ENCODE data around the gene ENTPD2.

Gene ENTPD2

GRCh38 chr9:137078701-137079400 is 25.0 kb upstream of the ENTPD2 start:
- FAIRE-seq = no peak

- FAIRE-seq = no peak
Observed at GRCh38 chr9:137077758-137078693, 24.2 kb upstream of the ENTPD2 start.

GRCh38 chr9:137077010-137077747 is 23.3 kb upstream of the ENTPD2 start, which contains the start of gene UAP1L1:
Gene UAP1L1, plus strand, starts transcription at chr9:137077517. Its CDS starts 16 bp downstream, at chr9:137077533.
- FAIRE-seq = no peak

GRCh38 chr9:137076636-137077009 is 22.8 kb upstream of the ENTPD2 start:
- FAIRE-seq = no peak

- FAIRE-seq = no peak
Observed at GRCh38 chr9:137075275-137075775, 21.5 kb upstream of the ENTPD2 start.

GRCh38 chr9:137074657-137075274 is 20.9 kb upstream of the ENTPD2 start:
- FAIRE-seq = no peak

GRCh38 chr9:137073992-137074399 is 20.1 kb upstream of the ENTPD2 start:
- no peak for FAIRE-seq

GRCh38 chr9:137071282-137071681 is 17.4 kb upstream of the ENTPD2 start:
- FAIRE-seq = no peak

GRCh38 chr9:137070906-137071275 is 17.0 kb upstream of the ENTPD2 start:
- no peak for FAIRE-seq

- peak; percentile 96 for FAIRE-seq
Observed at GRCh38 chr9:137070201-137070905, 16.5 kb upstream of the ENTPD2 start, which contains the start of gene SAPCD2. Gene SAPCD2, minus strand, starts transcription at chr9:137070557. Its CDS starts 97 bp downstream, at chr9:137070460.

- no peak for FAIRE-seq
Observed at GRCh38 chr9:137069508-137070091, 15.7 kb upstream of the ENTPD2 start.

GRCh38 chr9:137068539-137069507 is 15.0 kb upstream of the ENTPD2 start:
- FAIRE-seq = no peak

GRCh38 chr9:137067860-137068538 is 14.1 kb upstream of the ENTPD2 start:
- FAIRE-seq = no peak

- FAIRE-seq = no peak
Observed at GRCh38 chr9:137066096-137066861, 12.4 kb upstream of the ENTPD2 start.

- FAIRE-seq = no peak
Observed at GRCh38 chr9:137065336-137065967, 11.6 kb upstream of the ENTPD2 start.

GRCh38 chr9:137064880-137065164 is 11.0 kb upstream of the ENTPD2 start:
- no peak for FAIRE-seq

GRCh38 chr9:137064027-137064879 is 10.4 kb upstream of the ENTPD2 start:
- no peak for FAIRE-seq

All from G401.6 (cell line).